ENCODE measurements around the gene FAM98B.
"Not testable (repeated sequence)": the region's sequence is repeated elsewhere in the genome, so short reads cannot be mapped to it uniquely, and the experiment has no call there.

FAM98B gene

GRCh38 chr15:38453971-38454695 lies at the start of gene FAM98B:
TSS of gene FAM98B (plus strand) at chr15:38454127. CDS start at chr15:38454162, 35 bp downstream.
- peak; percentile 62 to 77 for DNase-seq (ENCODE audit: low read depth in 2 of 2, low spot score in 1 of 2)

GRCh38 chr15:38406436-38406835 lies 47.5 kb upstream of the FAM98B start:
- DNase-seq (ENCODE audit: low read depth in 2 of 2, low spot score in 1 of 2), result no peak

GRCh38 chr15:38408576-38408975 lies 45.4 kb upstream of the FAM98B start:
- DNase-seq (ENCODE audit: low read depth in 2 of 2, low spot score in 1 of 2), result no peak

GRCh38 chr15:38411902-38412301 lies 42.0 kb upstream of the FAM98B start:
- DNase-seq (ENCODE audit: low read depth in 2 of 2, low spot score in 1 of 2), result no peak

GRCh38 chr15:38412466-38412865 lies 41.5 kb upstream of the FAM98B start:
- no peak for DNase-seq (ENCODE audit: low read depth in 2 of 2, low spot score in 1 of 2)

GRCh38 chr15:38414357-38414756 lies 39.6 kb upstream of the FAM98B start:
- no peak for DNase-seq (ENCODE audit: low read depth in 2 of 2, low spot score in 1 of 2)

GRCh38 chr15:38421069-38421690 lies 32.7 kb upstream of the FAM98B start:
- no peak for DNase-seq (ENCODE audit: low read depth in 2 of 2, low spot score in 1 of 2)

GRCh38 chr15:38424101-38424552 lies 29.8 kb upstream of the FAM98B start:
- no peak for DNase-seq (ENCODE audit: low read depth in 2 of 2, low spot score in 1 of 2)

- DNase-seq (ENCODE audit: low read depth in 2 of 2, low spot score in 1 of 2), result no peak
Measured at GRCh38 chr15:38425269-38425668, 28.7 kb upstream of the FAM98B start.

GRCh38 chr15:38427380-38427779 lies 26.5 kb upstream of the FAM98B start:
- no peak for DNase-seq (ENCODE audit: low read depth in 2 of 2, low spot score in 1 of 2)

- DNase-seq (ENCODE audit: low read depth in 2 of 2, low spot score in 1 of 2), result no peak
Measured at GRCh38 chr15:38430106-38430760, 23.7 kb upstream of the FAM98B start.

- DNase-seq (ENCODE audit: low read depth in 2 of 2, low spot score in 1 of 2), result no peak
Measured at GRCh38 chr15:38436993-38437392, 16.9 kb upstream of the FAM98B start.

GRCh38 chr15:38437603-38438002 lies 16.3 kb upstream of the FAM98B start:
- not testable (repeated sequence) for DNase-seq (ENCODE audit: low read depth in 2 of 2, low spot score in 1 of 2)

GRCh38 chr15:38438031-38438986 lies 15.6 kb upstream of the FAM98B start:
- no peak for DNase-seq (ENCODE audit: low read depth in 2 of 2, low spot score in 1 of 2)

GRCh38 chr15:38440353-38441129 lies 13.4 kb upstream of the FAM98B start:
- DNase-seq (ENCODE audit: low read depth in 2 of 2, low spot score in 1 of 2), result peak in 1 of 2 donors; percentile 17

- no peak for DNase-seq (ENCODE audit: low read depth in 2 of 2, low spot score in 1 of 2)
Measured at GRCh38 chr15:38441130-38441519, 12.8 kb upstream of the FAM98B start.

GRCh38 chr15:38454696-38455090 lies 766 bp downstream of the FAM98B start:
- no peak for DNase-seq (ENCODE audit: low read depth in 2 of 2, low spot score in 1 of 2)

GRCh38 chr15:38455092-38455491 lies 1.2 kb downstream of the FAM98B start:
- no peak for DNase-seq (ENCODE audit: low read depth in 2 of 2, low spot score in 1 of 2)

GRCh38 chr15:38458646-38459045 lies 4.7 kb downstream of the FAM98B start:
- DNase-seq (ENCODE audit: low read depth in 2 of 2, low spot score in 1 of 2), result no peak

- DNase-seq (ENCODE audit: low read depth in 2 of 2, low spot score in 1 of 2), result no peak
Measured at GRCh38 chr15:38459480-38459879, 5.6 kb downstream of the FAM98B start.

All from stimulated activated CD8-positive, alpha-beta memory T cell treated with anti-CD3 and anti-CD28 coated beads, Interleukin-4, amount 100 ng/mL, for 1 hour (primary cell).